HG02571 (cell line): Measurements from ENCODE around the gene MED13L.

Experiments used
- ATAC-seq: cut with Tn5 transposase; IDR thresholded peaks from one replicate; pipeline ENCODE4 v1.9.1; 2021; ENCODE audit warnings: mild to moderate bottlenecking, moderate library complexity; ENCODE audit not compliant: unreplicated experiment

Gene MED13L

GRCh38 chr12:116026768-116027550, 250.5 kb downstream of the MED13L start:
- no peak for ATAC-seq

- ATAC-seq, result no peak
Measured at GRCh38 chr12:116026346-116026745, 251.1 kb downstream of the MED13L start.

GRCh38 chr12:116024769-116025168, 252.7 kb downstream of the MED13L start:
- no peak for ATAC-seq

GRCh38 chr12:116019415-116019814, 258.1 kb downstream of the MED13L start:
- no peak for ATAC-seq

GRCh38 chr12:116018282-116018681, 259.2 kb downstream of the MED13L start:
- no peak for ATAC-seq

GRCh38 chr12:116015525-116015924, 262.0 kb downstream of the MED13L start:
- no peak for ATAC-seq

DNA sequence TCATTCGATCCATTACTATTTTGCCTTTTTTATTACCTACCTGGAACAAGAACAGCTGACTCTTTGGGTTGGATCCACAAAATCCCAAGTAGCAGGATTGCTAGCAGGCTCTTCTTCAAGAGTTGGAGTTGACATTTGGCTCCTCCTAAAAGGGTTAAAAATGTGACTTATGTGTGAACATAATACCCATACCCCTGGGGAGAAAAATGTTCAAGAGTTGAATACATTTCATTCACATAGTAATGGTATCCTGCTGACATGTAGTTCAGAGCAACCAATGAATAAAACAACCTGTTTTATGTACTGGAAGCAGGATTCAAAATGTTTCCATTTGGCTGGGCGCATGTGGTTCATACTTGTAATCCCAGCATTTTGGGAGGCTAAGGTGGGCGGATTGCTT, 264.7 kb downstream of the MED13L start:
- no peak for ATAC-seq

- ATAC-seq, result no peak
Measured at GRCh38 chr12:116011217-116011616, 266.3 kb downstream of the MED13L start.

GRCh38 chr12:116010467-116010866, 267.0 kb downstream of the MED13L start:
- ATAC-seq, result no peak

GRCh38 chr12:116009805-116010204, 267.7 kb downstream of the MED13L start:
- no peak for ATAC-seq

GRCh38 chr12:116006141-116006540, 271.4 kb downstream of the MED13L start:
- ATAC-seq, result no peak

GRCh38 chr12:116002890-116003536, 274.5 kb downstream of the MED13L start:
- no peak for ATAC-seq

DNA sequence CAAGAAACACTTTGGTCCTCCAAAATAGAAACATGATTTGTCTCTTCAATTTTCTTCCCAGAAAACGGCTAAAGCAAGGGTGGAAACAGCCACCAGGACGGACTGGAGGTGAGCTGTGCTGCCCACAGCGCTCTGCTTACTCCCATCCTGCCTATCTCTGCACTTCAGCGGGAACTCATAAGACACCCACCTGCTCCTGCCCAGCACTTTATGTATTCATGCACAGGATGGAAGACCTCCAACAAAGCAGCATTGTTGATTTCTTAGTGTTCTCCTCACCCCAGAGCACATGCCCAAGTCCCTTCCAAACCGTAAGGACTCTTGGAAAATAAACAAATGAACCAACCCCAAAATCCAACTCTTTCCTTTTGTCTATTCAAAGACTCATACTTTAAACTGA, 277.2 kb downstream of the MED13L start:
- no peak for ATAC-seq

- ATAC-seq, result no peak
Measured at GRCh38 chr12:115999582-115999981, 277.9 kb downstream of the MED13L start.

GRCh38 chr12:115998794-115999478, 278.6 kb downstream of the MED13L start:
- no peak for ATAC-seq

GRCh38 chr12:115998119-115998633, 279.3 kb downstream of the MED13L start:
- ATAC-seq, result no peak

GRCh38 chr12:115993737-115994136, 283.8 kb downstream of the MED13L start:
- ATAC-seq, result no peak

DNA sequence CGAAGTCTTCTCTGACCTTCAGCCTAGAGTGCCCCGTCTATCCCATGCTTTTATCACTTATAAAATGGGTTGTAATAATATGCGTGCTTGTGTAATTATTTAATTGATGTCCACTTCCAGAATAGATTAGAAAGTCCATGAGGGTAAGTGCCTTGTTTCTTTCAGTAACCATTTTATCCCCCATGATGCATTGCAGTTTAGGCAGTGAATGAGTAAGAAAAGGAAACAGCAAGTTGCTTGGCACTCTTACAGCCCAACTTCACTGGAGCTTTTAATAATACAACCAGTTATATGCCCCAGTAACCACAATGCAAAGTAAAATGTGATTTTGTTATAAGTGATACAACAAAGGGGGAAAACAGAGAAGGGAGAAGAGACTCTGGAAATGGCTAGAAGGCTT, 287.3 kb downstream of the MED13L start:
- no peak for ATAC-seq

DNA sequence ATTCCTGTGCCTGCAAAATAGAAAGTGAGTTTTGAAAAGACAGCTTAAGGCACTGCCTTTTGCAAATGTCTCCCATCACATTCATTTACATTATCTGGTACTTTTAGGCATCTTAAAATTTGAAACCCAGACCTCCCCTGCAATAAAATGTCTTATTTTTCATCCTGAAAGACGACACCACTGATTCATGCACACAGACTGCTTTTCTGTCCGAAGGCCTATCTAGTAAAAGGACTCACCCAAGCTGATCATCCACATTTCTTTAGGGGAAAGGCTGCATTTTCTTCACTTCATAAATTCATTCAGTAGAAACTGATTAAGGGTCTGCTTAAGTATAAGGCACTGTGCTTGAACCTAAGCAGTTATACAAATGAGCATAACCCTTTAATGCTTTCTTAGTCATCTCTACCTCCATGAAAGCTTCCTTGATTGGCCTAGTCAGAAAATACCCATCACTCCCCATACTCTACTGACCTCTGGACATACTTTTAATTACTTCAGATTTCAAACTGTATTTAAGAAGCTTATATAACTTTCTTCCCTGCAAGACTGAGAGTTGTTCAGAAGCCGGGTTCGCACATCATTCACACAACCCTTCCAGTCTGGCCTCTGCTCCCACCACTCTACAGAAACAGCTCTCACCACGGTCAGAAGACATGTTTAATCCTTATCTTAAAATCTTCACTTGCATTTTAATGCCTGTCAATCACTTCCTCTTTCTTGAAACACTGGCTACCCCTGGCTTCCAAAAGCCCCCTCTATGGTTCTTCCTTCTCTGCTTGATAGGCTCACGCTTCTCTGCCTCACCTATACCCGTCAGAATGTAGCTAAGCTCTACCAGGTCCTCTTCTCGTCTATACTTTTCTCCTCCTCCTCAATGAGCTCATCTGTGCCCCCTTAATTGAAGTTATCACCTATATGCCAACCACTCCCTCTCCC, 288.6 kb downstream of the MED13L start:
- no peak for ATAC-seq

- no peak for ATAC-seq
Measured at GRCh38 chr12:115988212-115988611, 289.3 kb downstream of the MED13L start.

- no peak for ATAC-seq
Measured at GRCh38 chr12:115984616-115985015, 292.9 kb downstream of the MED13L start.
